Fibroblast of peridontal ligament (primary cell): ENCODE results near the gene S100A13.
"Not testable (repeated sequence)": the region's sequence is repeated elsewhere in the genome, so short reads cannot be mapped to it uniquely, and the experiment has no call there.

Experiments used
- DNase-seq: peaks from one replicate; pipeline ENCODE4 v3.0.0-alpha.2; 2010; ENCODE audit errors: extremely low read depth

Gene S100A13

GRCh38 chr1:153648000-153648643 is 20.8 kb upstream of the S100A13 start:
- peak; percentile 47 for DNase-seq

GRCh38 chr1:153647346-153647714 is 20.0 kb upstream of the S100A13 start:
- DNase-seq: no peak

- peak; percentile 40 for DNase-seq
Measured at GRCh38 chr1:153646672-153647345, 19.5 kb upstream of the S100A13 start.

GRCh38 chr1:153643816-153644215 is 16.5 kb upstream of the S100A13 start:
- no peak for DNase-seq

GRCh38 chr1:153643100-153643499 is 15.8 kb upstream of the S100A13 start:
- no peak for DNase-seq

GRCh38 chr1:153642161-153642560 is 14.9 kb upstream of the S100A13 start:
- no peak for DNase-seq

- DNase-seq: no peak
Measured at GRCh38 chr1:153640861-153641260, 13.6 kb upstream of the S100A13 start.

GRCh38 chr1:153640213-153640612 is 12.9 kb upstream of the S100A13 start:
- DNase-seq: not testable (repeated sequence)

GRCh38 chr1:153639280-153639679 is 12.0 kb upstream of the S100A13 start:
- no peak for DNase-seq

GRCh38 chr1:153638261-153638660 is 11.0 kb upstream of the S100A13 start:
- no peak for DNase-seq

GRCh38 chr1:153636312-153636711 is 9.0 kb upstream of the S100A13 start:
- no peak for DNase-seq

GRCh38 chr1:153635872-153636271 is 8.6 kb upstream of the S100A13 start:
- DNase-seq: no peak

GRCh38 chr1:153633754-153634665 is 6.7 kb upstream of the S100A13 start, which contains the start of gene CHTOP:
CHTOP (plus strand) TSS chr1:153634066; CDS start chr1:153636589, 2,523 bp downstream.
- peak; percentile 99 for DNase-seq

- DNase-seq: no peak
Measured at GRCh38 chr1:153633161-153633753, 6.0 kb upstream of the S100A13 start.

GRCh38 chr1:153631047-153632022 is 4.0 kb upstream of the S100A13 start:
- DNase-seq: no peak

- no peak for DNase-seq
Measured at GRCh38 chr1:153630384-153630783, 3.1 kb upstream of the S100A13 start.

- no peak for DNase-seq
Measured at GRCh38 chr1:153629971-153630370, 2.7 kb upstream of the S100A13 start.

- no peak for DNase-seq
Measured at GRCh38 chr1:153629343-153629665, 2.0 kb upstream of the S100A13 start.

- no peak for DNase-seq
Measured at GRCh38 chr1:153628638-153629342, 1.5 kb upstream of the S100A13 start.
